HepG2 (cell line): ENCODE data around the gene CLK4. TPM values are rescaled to one million over a fixed set of nuclear protein-coding genes. Genes with fewer than 3 reads are reported as not detected.
A peak's percentile ranks its signal among the peaks of the same experiment; 100 is the strongest.

ENCODE experiments used
- AHR ChIP-seq: IDR thresholded peaks from 2 replicates; pipeline ENCODE4 v1.6.1; 2018; ENCODE audit warnings: missing genetic modification reagents, missing compliant biosample characterization
- ARNTL ChIP-seq: sonication (generic); formaldehyde crosslinking; IDR thresholded peaks from 2 replicates; pipeline ENCODE4 v1.4.0; 2020; ENCODE audit warnings: mild to moderate bottlenecking, missing genetic modification reagents
- ATAD3A ChIP-seq: sonication (generic); formaldehyde crosslinking; IDR thresholded peaks from 2 replicates; pipeline ENCODE4 v1.4.0; 2020; ENCODE audit warnings: missing genetic modification reagents
- BCL6 ChIP-seq: IDR thresholded peaks from 2 replicates; pipeline ENCODE4 v1.6.1; 2016; ENCODE audit warnings: missing genetic modification reagents, missing compliant biosample characterization
- CEBPB ChIP-seq: IDR thresholded peaks from 2 replicates; pipeline ENCODE4 v1.6.1; 2011; ENCODE audit warnings: low read depth, low read length, improper control_type of control experiment, borderline replicate concordance
- KLF16 ChIP-seq, 2 experiments: sonication (generic) in 1 of 2; formaldehyde crosslinking in 1 of 2; IDR thresholded peaks; 2 replicates each; pipeline versions ENCODE4 v1.6.1 to v1.8.0; 2016 to 2023; ENCODE audit warnings: missing genetic modification reagents in 2 of 2, missing compliant biosample characterization in 1 of 2
- KLF6 ChIP-seq: IDR thresholded peaks from 2 replicates; pipeline ENCODE4 v1.8.0; 2016; ENCODE audit warnings: missing biosample characterization, missing genetic modification reagents
- MEIS2 ChIP-seq: sonication (generic); formaldehyde crosslinking; IDR thresholded peaks from 2 replicates; pipeline ENCODE4 v1.9.0; 2021; ENCODE audit warnings: mild to moderate bottlenecking, missing genetic modification reagents
- MLLT10 ChIP-seq: sonication (generic); formaldehyde crosslinking; IDR thresholded peaks from 2 replicates; pipeline ENCODE4 v1.4.0; 2020; ENCODE audit warnings: missing genetic modification reagents
- NR1H2 ChIP-seq: sonication (generic); formaldehyde crosslinking; IDR thresholded peaks from 2 replicates; pipeline ENCODE4 v1.8.1; 2022; ENCODE audit warnings: low read depth, missing genetic modification reagents, borderline replicate concordance
- PHF8 ChIP-seq: sonication (generic); formaldehyde crosslinking; IDR thresholded peaks from 2 replicates; pipeline ENCODE4 v1.5.0; 2020; ENCODE audit warnings: missing genetic modification reagents
- POLR2G ChIP-seq: fragments of 200-400 bp; formaldehyde crosslinking; IDR thresholded peaks from 2 replicates; pipeline ENCODE4 v1.6.1; 2018; ENCODE audit warnings: mild to moderate bottlenecking, low read depth, low read length, moderate library complexity
- STAG1 ChIP-seq: sonication (generic); formaldehyde crosslinking; IDR thresholded peaks from 2 replicates; pipeline ENCODE4 v1.4.0; 2020; ENCODE audit warnings: missing genetic modification reagents
- TP53 ChIP-seq: sonication (generic); formaldehyde crosslinking; conservative IDR thresholded peaks from 2 replicates; pipeline ENCODE4 v1.4.0; 2020; ENCODE audit warnings: missing genetic modification reagents
- WIZ ChIP-seq: sonication (generic); formaldehyde crosslinking; IDR thresholded peaks from 2 replicates; pipeline ENCODE4 v1.5.1; 2020; ENCODE audit warnings: mild to moderate bottlenecking, missing genetic modification reagents
- ZBTB1 ChIP-seq: sonication (generic); formaldehyde crosslinking; IDR thresholded peaks from 2 replicates; pipeline ENCODE4 v1.4.0; 2020; ENCODE audit warnings: missing genetic modification reagents, borderline replicate concordance
- ZNF558 ChIP-seq: sonication (generic); formaldehyde crosslinking; IDR thresholded peaks from 2 replicates; pipeline ENCODE4 v1.9.0; 2022; ENCODE audit warnings: mild to moderate bottlenecking, missing genetic modification reagents, borderline replicate concordance
- ZNF589 ChIP-seq: sonication (generic); formaldehyde crosslinking; conservative IDR thresholded peaks from 2 replicates; pipeline ENCODE4 v1.8.0; 2022; ENCODE audit warnings: mild to moderate bottlenecking, moderate library complexity, missing genetic modification reagents
- polyA plus RNA-seq, 8 experiments: library from polyadenylated mRNA; depleted of rRNA in 3 of 8; stranded (reverse) in 7 of 8; unstranded in 1 of 8; fragments of >200 nt; fragmentation: Illumina TruSeq in 4 of 8; extraction: Trizol in 4 of 8; gene quantifications; 2 replicates each; pipeline versions ENCODE4 v1.2.1 to v1.2.3, GENCODE V29; 2011 to 2016; ENCODE audit warnings: low read depth in 4 of 8, missing spikeins in 1 of 8, mixed read lengths in 1 of 8; ENCODE audit not compliant: insufficient read depth in 1 of 8
- total RNA-seq, 5 experiments: library from RNA; depleted of rRNA; stranded (reverse); fragments of >200 nt; fragmentation: Illumina TruSeq; extraction: Trizol; gene quantifications; 2 replicates each; pipeline ENCODE4 v1.2.3, GENCODE V29; 2016; ENCODE audit warnings: low read depth in 1 of 5
- TF ChIP-seq, protein P1 (sequence below): sonication (generic); formaldehyde crosslinking; IDR thresholded peaks from 2 replicates; pipeline ENCODE4 v1.5.0; 2020; ENCODE audit warnings: missing genetic modification reagents
- TF ChIP-seq, protein P2 (sequence below): sonication (generic); formaldehyde crosslinking; IDR thresholded peaks from 2 replicates; pipeline ENCODE4 v1.5.0; 2020; ENCODE audit warnings: mild to moderate bottlenecking, missing genetic modification reagents
- TF ChIP-seq, protein P3 (sequence below): sonication (generic); formaldehyde crosslinking; conservative IDR thresholded peaks from 2 replicates; pipeline ENCODE4 v1.4.0; 2020; ENCODE audit warnings: missing genetic modification reagents
- TF ChIP-seq, protein P4 (sequence below): sonication (generic); formaldehyde crosslinking; IDR thresholded peaks from 2 replicates; pipeline ENCODE4 v1.5.1; 2020; ENCODE audit warnings: mild to moderate bottlenecking, missing genetic modification reagents

The CLK4 gene
- total and polyA plus RNA-seq, 2 of the 13 experiments (the other 11 are each of a cell fraction or from before 2014, with no cell fraction given), result 17.7 to 18.4 TPM

DNA sequence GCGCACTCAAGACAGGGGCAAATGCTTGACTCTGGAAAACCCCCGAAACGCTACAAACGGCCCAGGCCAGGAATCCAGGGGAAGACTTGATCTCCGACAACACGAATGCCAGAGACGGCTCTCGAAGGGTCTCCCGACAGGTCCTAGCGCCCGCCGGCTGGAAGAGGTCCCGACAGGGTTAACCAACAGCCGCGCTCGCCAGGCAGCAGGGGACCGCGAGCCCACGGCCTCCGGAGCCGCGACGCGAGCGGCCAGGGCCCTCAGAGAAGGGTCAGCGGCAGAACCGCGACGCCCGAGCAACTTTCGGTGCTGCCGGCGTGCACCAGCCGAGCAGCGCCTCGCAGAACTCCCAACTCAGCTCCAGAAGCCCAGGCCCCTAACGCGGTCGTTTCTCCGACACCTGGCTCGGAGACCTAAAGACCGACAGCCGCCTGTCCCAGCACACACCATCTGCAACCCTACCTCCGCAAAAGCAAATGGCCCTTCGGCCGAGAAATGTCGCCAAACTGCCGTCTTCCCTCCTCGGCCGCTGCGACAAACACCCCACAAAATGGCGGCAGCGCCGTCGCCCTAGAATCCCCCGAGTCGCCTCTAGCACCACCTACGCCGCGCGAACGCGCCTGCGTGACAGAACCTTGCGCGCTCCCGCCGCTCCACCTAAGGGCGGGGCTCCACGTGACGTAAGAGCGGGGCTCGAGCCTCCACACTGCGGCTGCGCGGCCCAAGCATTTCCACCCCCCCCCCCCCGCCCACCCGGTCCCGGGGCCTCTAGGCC, at the start of gene CLK4 (continued):
- TF ChIP-seq, protein P1, sequence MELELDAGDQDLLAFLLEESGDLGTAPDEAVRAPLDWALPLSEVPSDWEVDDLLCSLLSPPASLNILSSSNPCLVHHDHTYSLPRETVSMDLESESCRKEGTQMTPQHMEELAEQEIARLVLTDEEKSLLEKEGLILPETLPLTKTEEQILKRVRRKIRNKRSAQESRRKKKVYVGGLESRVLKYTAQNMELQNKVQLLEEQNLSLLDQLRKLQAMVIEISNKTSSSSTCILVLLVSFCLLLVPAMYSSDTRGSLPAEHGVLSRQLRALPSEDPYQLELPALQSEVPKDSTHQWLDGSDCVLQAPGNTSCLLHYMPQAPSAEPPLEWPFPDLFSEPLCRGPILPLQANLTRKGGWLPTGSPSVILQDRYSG (CRISPR knock-in tag), result 0 out of 2 replicates have a peak, but pooled peaks have one; percentile 24
- TF ChIP-seq, protein P2, sequence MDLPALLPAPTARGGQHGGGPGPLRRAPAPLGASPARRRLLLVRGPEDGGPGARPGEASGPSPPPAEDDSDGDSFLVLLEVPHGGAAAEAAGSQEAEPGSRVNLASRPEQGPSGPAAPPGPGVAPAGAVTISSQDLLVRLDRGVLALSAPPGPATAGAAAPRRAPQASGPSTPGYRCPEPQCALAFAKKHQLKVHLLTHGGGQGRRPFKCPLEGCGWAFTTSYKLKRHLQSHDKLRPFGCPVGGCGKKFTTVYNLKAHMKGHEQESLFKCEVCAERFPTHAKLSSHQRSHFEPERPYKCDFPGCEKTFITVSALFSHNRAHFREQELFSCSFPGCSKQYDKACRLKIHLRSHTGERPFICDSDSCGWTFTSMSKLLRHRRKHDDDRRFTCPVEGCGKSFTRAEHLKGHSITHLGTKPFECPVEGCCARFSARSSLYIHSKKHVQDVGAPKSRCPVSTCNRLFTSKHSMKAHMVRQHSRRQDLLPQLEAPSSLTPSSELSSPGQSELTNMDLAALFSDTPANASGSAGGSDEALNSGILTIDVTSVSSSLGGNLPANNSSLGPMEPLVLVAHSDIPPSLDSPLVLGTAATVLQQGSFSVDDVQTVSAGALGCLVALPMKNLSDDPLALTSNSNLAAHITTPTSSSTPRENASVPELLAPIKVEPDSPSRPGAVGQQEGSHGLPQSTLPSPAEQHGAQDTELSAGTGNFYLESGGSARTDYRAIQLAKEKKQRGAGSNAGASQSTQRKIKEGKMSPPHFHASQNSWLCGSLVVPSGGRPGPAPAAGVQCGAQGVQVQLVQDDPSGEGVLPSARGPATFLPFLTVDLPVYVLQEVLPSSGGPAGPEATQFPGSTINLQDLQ (CRISPR knock-in tag), result no peak; the same call in 1 of the 2 replicates
- TF ChIP-seq, protein P3, sequence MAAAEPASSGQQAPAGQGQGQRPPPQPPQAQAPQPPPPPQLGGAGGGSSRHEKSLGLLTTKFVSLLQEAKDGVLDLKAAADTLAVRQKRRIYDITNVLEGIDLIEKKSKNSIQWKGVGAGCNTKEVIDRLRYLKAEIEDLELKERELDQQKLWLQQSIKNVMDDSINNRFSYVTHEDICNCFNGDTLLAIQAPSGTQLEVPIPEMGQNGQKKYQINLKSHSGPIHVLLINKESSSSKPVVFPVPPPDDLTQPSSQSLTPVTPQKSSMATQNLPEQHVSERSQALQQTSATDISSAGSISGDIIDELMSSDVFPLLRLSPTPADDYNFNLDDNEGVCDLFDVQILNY (CRISPR knock-in tag), result peak; percentile 13; the same call in 1 of the 2 replicates
- TF ChIP-seq AHR (CRISPR knock-in tag) (no peak; the same call in 1 of the 2 replicates), STAG1 (CRISPR knock-in tag) (no peak), ZNF589 (CRISPR knock-in tag) (no peak), KLF6 (CRISPR knock-in tag) (no peak; the same call in 1 of the 2 replicates), ZNF558 (CRISPR knock-in tag) (0 out of 2 replicates have a peak, but pooled peaks have one; percentile 74), MEIS2 (CRISPR knock-in tag) (no peak), ARNTL (CRISPR knock-in tag) (no peak), BCL6 (no peak; the same call in 1 of the 2 replicates), WIZ (CRISPR knock-in tag) (no peak), NR1H2 (CRISPR knock-in tag) (peak; percentile 83; the same call in 1 of the 2 replicates), TP53 (CRISPR knock-in tag) (peak; percentile 86), ZBTB1 (CRISPR knock-in tag) (no peak), MLLT10 (no peak), KLF16 (CRISPR knock-in tag; IDR thresholded peaks at IDR 0.05) (peak in 1 of 2 experiments; percentile 59; a peak in 1 of 4 replicates), CEBPB (peak; percentile 43; the same call in 1 of the 2 replicates), POLR2G (peak; percentile 83), PHF8 (CRISPR knock-in tag) (peak; percentile 91), ATAD3A (no peak)
- TF ChIP-seq, protein P4, sequence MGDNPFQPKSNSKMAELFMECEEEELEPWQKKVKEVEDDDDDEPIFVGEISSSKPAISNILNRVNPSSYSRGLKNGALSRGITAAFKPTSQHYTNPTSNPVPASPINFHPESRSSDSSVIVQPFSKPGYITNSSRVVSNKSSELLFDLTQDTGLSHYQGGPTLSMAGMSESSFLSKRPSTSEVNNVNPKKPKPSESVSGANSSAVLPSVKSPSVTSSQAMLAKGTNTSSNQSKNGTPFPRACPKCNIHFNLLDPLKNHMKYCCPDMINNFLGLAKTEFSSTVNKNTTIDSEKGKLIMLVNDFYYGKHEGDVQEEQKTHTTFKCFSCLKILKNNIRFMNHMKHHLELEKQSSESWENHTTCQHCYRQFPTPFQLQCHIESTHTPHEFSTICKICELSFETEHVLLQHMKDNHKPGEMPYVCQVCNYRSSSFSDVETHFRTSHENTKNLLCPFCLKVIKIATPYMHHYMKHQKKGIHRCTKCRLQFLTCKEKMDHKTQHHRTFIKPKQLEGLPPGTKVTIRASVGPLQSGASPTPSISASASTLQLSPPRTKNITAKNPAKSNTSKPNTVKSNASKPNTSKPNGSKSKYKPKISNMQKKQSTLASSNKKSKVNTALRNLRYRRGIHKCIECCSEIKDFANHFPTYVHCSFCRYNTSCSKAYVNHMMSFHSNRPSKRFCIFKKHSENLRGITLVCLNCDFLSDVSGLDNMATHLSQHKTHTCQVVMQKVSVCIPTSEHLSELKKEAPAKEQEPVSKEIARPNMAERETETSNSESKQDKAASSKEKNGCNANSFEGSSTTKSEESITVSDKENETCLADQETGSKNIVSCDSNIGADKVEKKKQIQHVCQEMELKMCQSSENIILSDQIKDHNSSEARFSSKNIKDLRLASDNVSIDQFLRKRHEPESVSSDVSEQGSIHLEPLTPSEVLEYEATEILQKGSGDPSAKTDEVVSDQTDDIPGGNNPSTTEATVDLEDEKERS (CRISPR knock-in tag), result no peak
